C4-2B (cell line): ENCODE data around the gene RAB6C.
"Not testable (repeated sequence)": the region's sequence is repeated elsewhere in the genome, so short reads cannot be mapped to it uniquely, and the experiment has no call there.

Source experiments
- ZFX ChIP-seq: fragments of 450-650 bp; IDR thresholded peaks from 2 replicates; pipeline ENCODE4 v1.6.1; 2017
- TF ChIP-seq, protein P1 (sequence below): fragments of 450-650 bp; conservative IDR thresholded peaks from 2 replicates; pipeline ENCODE4 v1.5.1; 2017; ENCODE audit warnings: mild to moderate bottlenecking

GRCh38 chr2:129943456-129943855 lies 36.0 kb upstream of the RAB6C start:
- TF ChIP-seq, protein P1, sequence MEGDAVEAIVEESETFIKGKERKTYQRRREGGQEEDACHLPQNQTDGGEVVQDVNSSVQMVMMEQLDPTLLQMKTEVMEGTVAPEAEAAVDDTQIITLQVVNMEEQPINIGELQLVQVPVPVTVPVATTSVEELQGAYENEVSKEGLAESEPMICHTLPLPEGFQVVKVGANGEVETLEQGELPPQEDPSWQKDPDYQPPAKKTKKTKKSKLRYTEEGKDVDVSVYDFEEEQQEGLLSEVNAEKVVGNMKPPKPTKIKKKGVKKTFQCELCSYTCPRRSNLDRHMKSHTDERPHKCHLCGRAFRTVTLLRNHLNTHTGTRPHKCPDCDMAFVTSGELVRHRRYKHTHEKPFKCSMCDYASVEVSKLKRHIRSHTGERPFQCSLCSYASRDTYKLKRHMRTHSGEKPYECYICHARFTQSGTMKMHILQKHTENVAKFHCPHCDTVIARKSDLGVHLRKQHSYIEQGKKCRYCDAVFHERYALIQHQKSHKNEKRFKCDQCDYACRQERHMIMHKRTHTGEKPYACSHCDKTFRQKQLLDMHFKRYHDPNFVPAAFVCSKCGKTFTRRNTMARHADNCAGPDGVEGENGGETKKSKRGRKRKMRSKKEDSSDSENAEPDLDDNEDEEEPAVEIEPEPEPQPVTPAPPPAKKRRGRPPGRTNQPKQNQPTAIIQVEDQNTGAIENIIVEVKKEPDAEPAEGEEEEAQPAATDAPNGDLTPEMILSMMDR = not testable (repeated sequence)
- TF ChIP-seq ZFX = not testable (repeated sequence)
